CD4-positive, alpha-beta memory T cell (primary cell): Measurements from ENCODE around the gene LCORL. TPM values are rescaled to one million over a fixed set of nuclear protein-coding genes. Genes with fewer than 3 reads are reported as not detected.
A peak's percentile ranks its signal among the peaks of the same experiment; 100 is the strongest.

Experiments
- CTCF ChIA-PET: fragments of 350-600 bp; sonication (Branson Sonifier 250); formaldehyde crosslinking; loops from one replicate; lab custom pipeline; 2021; ENCODE audit warnings: inconsistent platforms; ENCODE audit not compliant: partially characterized antibody; lab: Charles Lee
- POLR2A ChIA-PET: fragments of 350-600 bp; sonication (Branson Sonifier 250); formaldehyde crosslinking; loops from one replicate; lab custom pipeline; 2021; ENCODE audit not compliant: partially characterized antibody; lab: Charles Lee
- DNase-seq, 5 donors: peaks; one replicate each; pipeline versions ENCODE4 v3.0.0 to v3.0.0-alpha.2; 2020 to 2022; ENCODE audit warnings: mixed read lengths in 1 of 5
- H3K27ac ChIP-seq: one replicate; pipeline ENCODE4 v1.7.0; 2013; ENCODE audit warnings: low read depth, low read length
- H3K27me3 ChIP-seq: 2 replicates; pipeline ENCODE4 v1.7.0; 2013; ENCODE audit warnings: mild to moderate bottlenecking, low read length, moderate library complexity; ENCODE audit not compliant: insufficient read depth
- H3K36me3 ChIP-seq: 2 replicates; pipeline ENCODE4 v1.7.0; 2013; ENCODE audit warnings: mild to moderate bottlenecking, low read length, moderate library complexity; ENCODE audit not compliant: insufficient read depth
- H3K4me1 ChIP-seq: 2 replicates; pipeline ENCODE4 v1.7.0; 2013; ENCODE audit warnings: mild to moderate bottlenecking, low read length, moderate library complexity; ENCODE audit not compliant: insufficient read depth
- H3K4me3 ChIP-seq, 2 donors: one replicate each; pipeline ENCODE4 v1.7.0; 2013; ENCODE audit warnings: low read length in 2 of 2, mild to moderate bottlenecking in 1 of 2
- H3K9me3 ChIP-seq, 2 donors: one replicate each; pipeline ENCODE4 v1.7.0; 2013; ENCODE audit warnings: low read length in 2 of 2, control low read depth in 1 of 2; ENCODE audit not compliant: control insufficient read depth in 1 of 2
- H3K27ac Mint-ChIP-seq, 7 donors: one replicate each; pipeline ENCODE4 v1.8.0; 2020 to 2021; ENCODE audit warnings: mixed read lengths in 7 of 7, mild to moderate bottlenecking in 6 of 7, inconsistent platforms in 3 of 7, moderate library complexity in 3 of 7
- H3K27me3 Mint-ChIP-seq, 2 donors: one replicate each; pipeline ENCODE4 v1.8.0; 2020 to 2021; ENCODE audit warnings: mixed read lengths in 2 of 2
- H3K36me3 Mint-ChIP-seq, 2 donors: one replicate each; pipeline ENCODE4 v1.8.0; 2020 to 2021; ENCODE audit warnings: mixed read lengths in 2 of 2, inconsistent platforms in 1 of 2, mild to moderate bottlenecking in 1 of 2
- H3K4me1 Mint-ChIP-seq, 4 donors: one replicate each; pipeline ENCODE4 v1.8.0; 2020 to 2021; ENCODE audit warnings: mixed read lengths in 4 of 4, mild to moderate bottlenecking in 1 of 4
- H3K4me3 Mint-ChIP-seq, 8 donors: one replicate each; pipeline ENCODE4 v1.8.0; 2020 to 2021; ENCODE audit warnings: mixed read lengths in 8 of 8, mild to moderate bottlenecking in 7 of 8, moderate library complexity in 6 of 8, inconsistent platforms in 3 of 8
- H3K9me3 Mint-ChIP-seq, 8 donors: one replicate each; pipeline ENCODE4 v1.8.0; 2020 to 2021; ENCODE audit warnings: mixed read lengths in 8 of 8, mild to moderate bottlenecking in 5 of 8, inconsistent platforms in 3 of 8, moderate library complexity in 1 of 8
- intact Hi-C: fragments of 100-400 bp; cut with micrococcal nuclease; formaldehyde crosslinking; loops from one replicate; pipeline ENCODE4 v1.15.1; 2023
- polyA plus RNA-seq, 2 donors: library from polyadenylated mRNA; unstranded; fragments of 300-500 nt; fragmentation: Illumina TruSeq; gene quantifications; one replicate each; pipeline ENCODE4 v1.2.3, GENCODE V29; 2021
- total RNA-seq, 2 experiments: library from RNA; stranded (reverse); gene quantifications; one replicate each; pipeline ENCODE4 v1.2.3, GENCODE V29; 2021

LCORL gene
- total and polyA plus RNA-seq, 4 experiments from 2014 or later: 5.9 to 14.5 (median 9.1) TPM

DNA sequence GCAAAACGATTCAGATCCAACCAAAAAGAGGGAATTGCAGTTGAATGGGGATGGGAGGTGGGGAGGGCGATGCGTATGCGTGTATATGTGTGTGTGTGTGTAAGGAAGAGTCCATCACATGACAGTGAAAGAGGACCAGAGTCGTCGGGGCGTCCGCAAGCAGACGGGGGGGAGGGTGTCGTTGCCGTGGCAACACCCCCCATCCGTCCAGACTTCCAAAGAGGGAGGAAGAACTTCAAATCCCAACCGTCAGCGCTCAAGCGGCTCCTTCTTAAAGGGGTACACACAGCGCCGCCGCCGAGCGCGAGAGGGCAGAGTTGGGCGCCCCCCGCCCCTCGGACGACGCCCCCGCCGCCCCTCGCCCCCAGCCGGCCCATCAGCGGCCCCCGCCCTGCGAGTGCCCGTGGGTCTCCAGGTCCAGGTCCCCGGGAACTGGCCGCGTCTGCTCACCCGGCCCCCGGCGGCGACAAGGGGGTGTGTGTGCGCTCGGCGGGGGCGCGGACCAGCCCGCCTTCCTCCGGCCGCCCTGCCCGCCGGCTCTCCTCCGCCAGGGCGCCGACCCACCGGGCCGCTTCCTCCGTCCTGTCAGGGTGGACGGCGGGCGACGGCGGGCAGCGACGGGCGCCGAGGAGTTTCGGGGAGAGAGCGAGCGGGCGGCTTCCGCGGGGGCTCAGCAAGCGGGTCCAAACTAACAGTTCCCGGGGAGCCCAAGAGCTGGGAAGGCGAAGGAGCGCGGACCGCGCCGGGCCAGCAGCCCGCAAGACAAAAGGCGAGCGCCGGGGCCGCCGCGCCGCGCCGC is 685 bp downstream of the LCORL start:
- peaks cover 12 to 33% (median 20%) of the 10 kb centered on the region in 4 donors for H3K4me1 Mint-ChIP-seq
- CTCF ChIA-PET: no interaction called here
- Histone ChIP-seq H3K27me3 (peaks cover 6% of the 10 kb centered on the region), H3K27ac (peak overlapping the region; percentile 61), H3K9me3 (no peaks in the 10 kb centered on the region), H3K4me3 (peak overlapping the region; percentile 45 to 68), H3K36me3 (no peaks in the 10 kb centered on the region), H3K4me1 (peaks cover 24% of the 10 kb centered on the region)
- H3K36me3 Mint-ChIP-seq: peaks cover 0 to 9% of the 10 kb centered on the region in 2 donors
- peak overlapping the region; percentile 92 to 98 (median 96) for H3K4me3 Mint-ChIP-seq
- intact Hi-C loops: loop anchor here (1.0 to 10.0 kb wide), 3 partner anchors 406 to 1796 kb away; partner anchors contain the start of genes MED28, QDPR and TAPT1
- H3K9me3 Mint-ChIP-seq: no peaks in the 10 kb centered on the region
- peaks cover 5 to 22% of the 10 kb centered on the region in 2 donors for H3K27me3 Mint-ChIP-seq
- DNase-seq: peak; percentile 29 to 65 (median 34)
- POLR2A ChIA-PET: no interaction called here
- peak overlapping the region; percentile 86 to 97 (median 90) for H3K27ac Mint-ChIP-seq

DNA sequence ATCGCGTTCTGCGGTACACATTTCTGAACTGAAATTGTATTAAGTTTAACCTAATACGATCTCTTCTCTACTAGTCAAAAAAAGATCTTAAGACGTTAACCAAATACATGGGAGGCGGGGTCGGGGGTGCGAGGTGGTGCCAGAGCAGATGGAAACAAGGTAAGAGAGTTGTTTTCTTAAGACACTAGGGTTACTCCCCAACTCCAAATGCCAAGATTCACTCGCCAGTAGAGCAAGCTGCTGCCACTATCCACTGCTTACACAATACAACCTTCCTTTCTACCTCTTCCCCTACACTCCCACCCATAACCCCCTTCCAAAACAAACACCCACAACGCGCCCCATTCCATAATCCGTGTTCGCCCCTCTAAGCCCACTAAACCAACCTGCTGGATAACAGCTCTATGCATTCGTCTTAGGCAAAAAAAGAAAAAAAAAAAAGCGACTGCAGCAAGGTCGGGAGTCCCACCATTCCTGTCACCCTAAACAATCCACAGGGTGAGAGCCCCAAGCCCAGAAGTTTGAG is 1.3 kb downstream of the LCORL start:
- peak overlapping the region; percentile 73 to 97 (median 90) for H3K27ac Mint-ChIP-seq
- Histone ChIP-seq H3K4me3 (peak overlapping the region; percentile 45 to 68), H3K4me1 (peaks cover 24% of the 10 kb centered on the region), H3K9me3 (no peaks in the 10 kb centered on the region), H3K27me3 (peaks cover 5% of the 10 kb centered on the region), H3K27ac (no peak overlapping the region), H3K36me3 (no peaks in the 10 kb centered on the region)
- intact Hi-C loops: loop anchor here (2.0 to 10.0 kb wide), 2 partner anchors 405 to 1795 kb away; partner anchors contain the start of genes MED28 and TAPT1
- H3K27me3 Mint-ChIP-seq: peaks cover 5 to 18% of the 10 kb centered on the region in 2 donors
- H3K9me3 Mint-ChIP-seq: no peaks in the 10 kb centered on the region
- peaks cover 0 to 9% of the 10 kb centered on the region in 2 donors for H3K36me3 Mint-ChIP-seq
- CTCF ChIA-PET: interaction anchor here (0.8 to 1.0 kb wide), 2 partner anchors 203 to 210 kb away, joined by 3 to 4 read pairs; no protein-coding TSS in a partner anchor
- peak overlapping the region; percentile 92 to 98 (median 96) for H3K4me3 Mint-ChIP-seq
- DNase-seq: peak in 3 of 5 donors; percentile 4 to 41 (median 11)
- POLR2A ChIA-PET: interaction anchor here (1.2 kb wide), 1 partner anchor 210 kb away, joined by 3 read pairs; no protein-coding TSS in a partner anchor
- H3K4me1 Mint-ChIP-seq: peaks cover 14 to 33% (median 23%) of the 10 kb centered on the region in 4 donors

DNA sequence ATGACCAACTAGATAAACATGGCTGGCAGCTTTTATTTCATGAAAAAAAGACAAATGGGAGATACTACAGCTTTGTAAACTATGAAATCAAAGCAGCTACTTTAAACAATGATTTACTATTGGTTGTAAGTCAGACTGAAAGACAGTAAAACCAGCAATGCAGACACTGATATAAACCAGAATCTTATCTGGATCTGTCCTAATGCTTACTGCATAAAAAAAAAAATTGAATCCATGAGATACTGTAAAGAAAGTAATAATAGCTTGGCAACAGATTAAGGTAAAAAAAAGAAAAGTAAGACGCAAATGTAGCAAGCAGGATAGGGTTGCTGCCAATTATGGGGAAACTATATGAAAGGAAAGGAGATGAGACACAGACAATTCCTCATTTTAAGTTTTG is 7.3 kb downstream of the LCORL start:
- CTCF ChIA-PET: no interaction called here
- Histone ChIP-seq H3K36me3 (no peaks in the 10 kb centered on the region), H3K4me3 (no peak overlapping the region), H3K27ac (no peak overlapping the region), H3K9me3 (no peaks in the 10 kb centered on the region), H3K27me3 (peaks cover 3% of the 10 kb centered on the region), H3K4me1 (peaks cover 10% of the 10 kb centered on the region)
- no peak overlapping the region for H3K27ac Mint-ChIP-seq
- H3K4me3 Mint-ChIP-seq: no peak overlapping the region
- POLR2A ChIA-PET: no interaction called here
- no peaks in the 10 kb centered on the region for H3K36me3 Mint-ChIP-seq
- no peaks in the 10 kb centered on the region for H3K9me3 Mint-ChIP-seq
- intact Hi-C loops: no loop called here
- H3K4me1 Mint-ChIP-seq: peaks cover 7 to 25% (median 13%) of the 10 kb centered on the region in 4 donors
- no peak for DNase-seq
- no peaks in the 10 kb centered on the region for H3K27me3 Mint-ChIP-seq

DNA sequence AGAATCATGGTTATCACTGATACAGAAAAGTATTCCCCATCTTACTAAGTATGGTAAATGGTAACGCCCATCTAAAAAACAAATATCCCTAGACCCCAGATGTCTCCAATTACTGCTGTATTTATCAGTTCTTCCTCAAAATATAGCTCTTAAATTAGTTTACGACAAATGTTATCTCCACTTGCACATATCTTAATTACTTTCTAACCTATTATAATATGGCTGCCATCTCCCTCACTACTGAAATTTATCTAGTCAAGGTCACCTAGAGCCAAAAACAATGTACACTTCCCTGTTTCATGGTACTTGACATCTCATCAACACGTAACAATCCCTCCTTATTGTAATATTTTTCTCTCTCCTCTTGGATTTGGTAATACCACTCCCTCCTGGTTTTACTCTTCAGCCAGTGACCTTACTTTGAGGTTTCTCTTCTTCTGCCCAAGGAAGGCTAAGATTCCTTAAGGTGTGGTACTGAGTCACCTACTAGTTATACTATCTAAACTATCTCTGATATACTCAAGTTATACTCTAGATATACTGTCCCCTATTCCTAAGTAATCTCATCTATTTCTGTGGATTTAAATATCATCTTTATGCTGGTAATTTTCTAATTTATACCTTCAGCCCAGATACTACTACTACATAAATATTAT is 8.6 kb downstream of the LCORL start:
- peaks cover 7 to 25% (median 14%) of the 10 kb centered on the region in 4 donors for H3K4me1 Mint-ChIP-seq

GRCh38 chr4:18012134-18012806 is 9.3 kb downstream of the LCORL start:
- ChIA-PET POLR2A (no interaction called here), CTCF (interaction anchor here (1.2 kb wide), 1 partner anchor 195 kb away, joined by 3 read pairs; no protein-coding TSS in a partner anchor)
- Histone ChIP-seq H3K27ac (no peak overlapping the region), H3K36me3 (no peaks in the 10 kb centered on the region), H3K4me1 (peaks cover 9% of the 10 kb centered on the region), H3K9me3 (no peaks in the 10 kb centered on the region), H3K4me3 (no peak overlapping the region), H3K27me3 (peaks cover 3% of the 10 kb centered on the region)
- H3K9me3 Mint-ChIP-seq: no peaks in the 10 kb centered on the region
- DNase-seq: no peak
- peaks cover 7 to 25% (median 12%) of the 10 kb centered on the region in 4 donors for H3K4me1 Mint-ChIP-seq
- H3K4me3 Mint-ChIP-seq: no peak overlapping the region
- intact Hi-C loops: no loop called here
- no peak overlapping the region for H3K27ac Mint-ChIP-seq
- no peaks in the 10 kb centered on the region for H3K36me3 Mint-ChIP-seq
- H3K27me3 Mint-ChIP-seq: no peaks in the 10 kb centered on the region

More for the DNA sequence above, 8.6 kb downstream of the LCORL start:
- H3K4me3 ChIP-seq: no peak overlapping the region
- intact Hi-C loops: no loop called here
- H3K27ac ChIP-seq: no peak overlapping the region
- peaks cover 9% of the 10 kb centered on the region for H3K4me1 ChIP-seq
- ChIA-PET CTCF (no interaction called here), POLR2A (no interaction called here)
- Mint-ChIP-seq H3K27me3 (no peaks in the 10 kb centered on the region), H3K9me3 (no peaks in the 10 kb centered on the region), H3K27ac (no peak overlapping the region), H3K4me3 (no peak overlapping the region), H3K36me3 (no peaks in the 10 kb centered on the region)
- no peaks in the 10 kb centered on the region for H3K36me3 ChIP-seq
- no peaks in the 10 kb centered on the region for H3K9me3 ChIP-seq
- no peak for DNase-seq
- H3K27me3 ChIP-seq: peaks cover 3% of the 10 kb centered on the region

DNA sequence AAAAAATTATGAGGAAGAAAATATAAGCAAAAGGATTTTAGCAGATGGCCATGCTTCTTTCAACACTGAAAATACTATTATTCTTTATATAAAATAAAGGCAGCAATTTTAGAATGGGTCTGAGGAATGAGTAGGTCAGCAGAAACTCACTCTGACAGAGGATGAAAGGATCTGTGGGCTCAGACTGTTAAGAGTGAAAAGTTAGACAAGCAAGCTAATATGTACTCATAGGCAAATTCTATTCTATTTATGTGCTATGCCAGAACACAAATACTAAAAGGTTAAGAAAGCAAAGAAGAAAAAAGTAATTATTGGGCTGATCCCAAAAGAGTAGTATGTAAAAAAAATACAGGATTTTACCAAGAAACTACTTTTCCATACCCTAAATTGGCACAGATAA is 13.9 kb downstream of the LCORL start:
- H3K4me1 ChIP-seq: peaks cover 9% of the 10 kb centered on the region
- DNase-seq: no peak
- H3K27me3 ChIP-seq: no peaks in the 10 kb centered on the region
- Mint-ChIP-seq H3K27ac (no peak overlapping the region), H3K36me3 (peaks cover 0 to 20% of the 10 kb centered on the region in 2 donors), H3K4me1 (peaks cover 11 to 23% (median 15%) of the 10 kb centered on the region in 4 donors), H3K27me3 (no peaks in the 10 kb centered on the region), H3K4me3 (no peak overlapping the region), H3K9me3 (peaks cover 0 to 10% (median 2%) of the 10 kb centered on the region in 8 donors)
- ChIA-PET POLR2A (no interaction called here), CTCF (no interaction called here)
- no peaks in the 10 kb centered on the region for H3K9me3 ChIP-seq
- no peak overlapping the region for H3K4me3 ChIP-seq
- intact Hi-C loops: no loop called here
- H3K36me3 ChIP-seq: no peaks in the 10 kb centered on the region
- H3K27ac ChIP-seq: no peak overlapping the region
